SKM-1 (cell line): ENCODE data around the gene PCNT.
A peak's percentile ranks its signal among the peaks of the same experiment; 100 is the strongest.
"Not testable (repeated sequence)": the region's sequence is repeated elsewhere in the genome, so short reads cannot be mapped to it uniquely, and the experiment has no call there.

Experiments used
- DNase-seq: peaks from one replicate; lab custom pipeline; 2025; ENCODE audit not compliant: unreplicated experiment; lab: John Stamatoyannopoulos, UW

Gene PCNT

GRCh38 chr21:46304437-46304836 lies 19.5 kb upstream of the PCNT start:
- no peak for DNase-seq

- DNase-seq, result no peak
Measured at GRCh38 chr21:46304955-46305354, 19.0 kb upstream of the PCNT start.

GRCh38 chr21:46307625-46308024 lies 16.3 kb upstream of the PCNT start:
- no peak for DNase-seq

- DNase-seq, result no peak
Measured at GRCh38 chr21:46308431-46308830, 15.5 kb upstream of the PCNT start.

GRCh38 chr21:46310260-46310659 lies 13.7 kb upstream of the PCNT start:
- DNase-seq, result not testable (repeated sequence)

- no peak for DNase-seq
Measured at GRCh38 chr21:46311568-46311967, 12.4 kb upstream of the PCNT start.

- no peak for DNase-seq
Measured at GRCh38 chr21:46312949-46313348, 11.0 kb upstream of the PCNT start.

GRCh38 chr21:46314441-46315020 lies 9.4 kb upstream of the PCNT start:
- DNase-seq, result no peak

GRCh38 chr21:46316708-46317324 lies 7.1 kb upstream of the PCNT start:
- no peak for DNase-seq

- DNase-seq, result no peak
Measured at GRCh38 chr21:46317710-46318463, 6.1 kb upstream of the PCNT start.

- no peak for DNase-seq
Measured at GRCh38 chr21:46318464-46318845, 5.5 kb upstream of the PCNT start.

GRCh38 chr21:46319186-46319585 lies 4.8 kb upstream of the PCNT start:
- DNase-seq, result no peak

- DNase-seq, result no peak
Measured at GRCh38 chr21:46320331-46320801, 3.6 kb upstream of the PCNT start.

- no peak for DNase-seq
Measured at GRCh38 chr21:46322351-46323226, 1.4 kb upstream of the PCNT start.

- DNase-seq, result peak; percentile 4
Measured at GRCh38 chr21:46323227-46323709, 688 bp upstream of the PCNT start.

- peak; percentile 43 for DNase-seq
Measured at GRCh38 chr21:46324390-46325072, 575 bp downstream of the PCNT start.

- peak; percentile 17 for DNase-seq
Measured at GRCh38 chr21:46325073-46325912, 1.3 kb downstream of the PCNT start.

- no peak for DNase-seq
Measured at GRCh38 chr21:46326110-46326703, 2.3 kb downstream of the PCNT start.

GRCh38 chr21:46327711-46328110 lies 3.8 kb downstream of the PCNT start:
- DNase-seq, result no peak
